DMS53 treated with DMSO at 0.1 percent for 48 hours (cell line): ENCODE measurements around the gene ARHGAP45.
"Not testable (repeated sequence)": the region's sequence is repeated elsewhere in the genome, so short reads cannot be mapped to it uniquely, and the experiment has no call there.

Experiments used
- DNase-seq: peaks from one replicate; lab custom pipeline; 2025; ENCODE audit not compliant: unreplicated experiment; lab: John Stamatoyannopoulos, UW

The ARHGAP45 gene

GRCh38 chr19:1114728-1115127 lies 47.8 kb downstream of the ARHGAP45 start:
- DNase-seq, result not testable (repeated sequence)

- no peak for DNase-seq
These were observed 48.9 kb downstream of the ARHGAP45 start for GRCh38 chr19:1115646-1116420.

GRCh38 chr19:1116726-1117581 lies 50.0 kb downstream of the ARHGAP45 start:
- no peak for DNase-seq

- no peak for DNase-seq
These were observed 50.7 kb downstream of the ARHGAP45 start for GRCh38 chr19:1117654-1118053.

GRCh38 chr19:1118999-1119398 lies 52.0 kb downstream of the ARHGAP45 start:
- no peak for DNase-seq

- no peak for DNase-seq
These were observed 52.7 kb downstream of the ARHGAP45 start for GRCh38 chr19:1119475-1120217.

GRCh38 chr19:1121395-1121794 lies 54.4 kb downstream of the ARHGAP45 start:
- no peak for DNase-seq

- no peak for DNase-seq
These were observed 55.3 kb downstream of the ARHGAP45 start for GRCh38 chr19:1122021-1122971.

- DNase-seq, result no peak
These were observed 56.0 kb downstream of the ARHGAP45 start for GRCh38 chr19:1122972-1123363.

GRCh38 chr19:1123381-1123780 lies 56.4 kb downstream of the ARHGAP45 start:
- no peak for DNase-seq

- no peak for DNase-seq
These were observed 57.1 kb downstream of the ARHGAP45 start for GRCh38 chr19:1123885-1124677.

- DNase-seq, result no peak
These were observed 58.9 kb downstream of the ARHGAP45 start for GRCh38 chr19:1125601-1126467.

GRCh38 chr19:1126984-1127760 lies 60.2 kb downstream of the ARHGAP45 start:
- DNase-seq, result no peak

- DNase-seq, result no peak
These were observed 61.1 kb downstream of the ARHGAP45 start for GRCh38 chr19:1128106-1128505.

GRCh38 chr19:1129084-1129483 lies 62.1 kb downstream of the ARHGAP45 start:
- not testable (repeated sequence) for DNase-seq

- DNase-seq, result no peak
These were observed 62.6 kb downstream of the ARHGAP45 start for GRCh38 chr19:1129535-1129934.

- no peak for DNase-seq
These were observed 64.1 kb downstream of the ARHGAP45 start for GRCh38 chr19:1130771-1131717.
